Osteoblast (primary cell): ENCODE measurements around the gene SDF2. TPM values are rescaled to one million over a fixed set of nuclear protein-coding genes. Genes with fewer than 3 reads are reported as not detected.

ENCODE experiments used
- DNase-seq: peaks from one replicate; pipeline ENCODE4 v3.0.0; 2011; ENCODE audit warnings: low spot score, mixed read lengths; ENCODE audit not compliant: insufficient read length; ENCODE audit errors: missing footprints
- H2AFZ ChIP-seq: 2 replicates; pipeline ENCODE4 v1.6.0; 2011; ENCODE audit warnings: mild to moderate bottlenecking, low read length
- H3K27ac ChIP-seq: 2 replicates; pipeline ENCODE4 v1.5.1; 2011; ENCODE audit warnings: mild to moderate bottlenecking, low read depth, low read length, moderate library complexity
- H3K27me3 ChIP-seq: 2 replicates; pipeline ENCODE4 v1.6.0; 2012; ENCODE audit warnings: mild to moderate bottlenecking, control low read depth, inconsistent platforms, low read length, moderate library complexity; ENCODE audit not compliant: insufficient read depth
- H3K36me3 ChIP-seq: 2 replicates; pipeline ENCODE4 v1.5.1; 2011; ENCODE audit warnings: mild to moderate bottlenecking, low read length, control low read depth, moderate library complexity; ENCODE audit not compliant: insufficient read depth
- H3K4me1 ChIP-seq: 2 replicates; pipeline ENCODE4 v1.5.1; 2011; ENCODE audit warnings: mild to moderate bottlenecking, low read length, control low read depth, moderate library complexity; ENCODE audit not compliant: insufficient read depth
- H3K4me2 ChIP-seq: 2 replicates; pipeline ENCODE4 v1.6.0; 2011; ENCODE audit warnings: mild to moderate bottlenecking, low read length; ENCODE audit not compliant: insufficient read depth
- H3K4me3 ChIP-seq: fragments of 200-600 bp; sonication (generic); 3 replicates; pipeline ENCODE4 v1.5.1; 2012; ENCODE audit warnings: mild to moderate bottlenecking, low read length, inconsistent platforms; ENCODE audit not compliant: insufficient read depth
- H3K79me2 ChIP-seq: 2 replicates; pipeline ENCODE4 v1.6.0; 2012; ENCODE audit warnings: mild to moderate bottlenecking, low read length, control low read depth, inconsistent platforms; ENCODE audit not compliant: insufficient read depth
- H3K9me3 ChIP-seq: 2 replicates; pipeline ENCODE4 v1.5.1; 2011; ENCODE audit warnings: low read depth, low read length, control low read depth
- H4K20me1 ChIP-seq: 2 replicates; pipeline ENCODE4 v1.6.0; 2012; ENCODE audit warnings: mild to moderate bottlenecking, low read length, control low read depth; ENCODE audit not compliant: insufficient read depth
- CTCF ChIP-seq: IDR thresholded peaks from 2 replicates; pipeline ENCODE4 v1.5.1; 2011; ENCODE audit warnings: mild to moderate bottlenecking, low read depth, low read length, moderate library complexity; ENCODE audit errors: extremely low read depth
- total RNA-seq: library from RNA; depleted of rRNA; stranded (reverse); fragments of >200 nt; gene quantifications from 2 replicates; pipeline ENCODE4 v1.2.3, GENCODE V29; 2012

The SDF2 gene
- total RNA-seq, 1 donor: 40.9 TPM

- Histone ChIP-seq H3K4me1 (no peaks in the 10 kb centered on the region), H3K79me2 (no peaks in the 10 kb centered on the region), H3K27me3 (no peaks in the 10 kb centered on the region), H3K9me3 (no peaks in the 10 kb centered on the region), H3K27ac (no peak overlapping the region), H4K20me1 (no peaks in the 10 kb centered on the region), H3K4me3 (no peak overlapping the region), H2AFZ (no peak overlapping the region), H3K4me2 (no peak overlapping the region), H3K36me3 (peaks cover 95% of the 10 kb centered on the region)
- DNase-seq: no peak
- TF ChIP-seq CTCF: no peak
These were observed 46.3 kb downstream of the SDF2 start for GRCh38 chr17:28615260-28615940.

GRCh38 chr17:28613931-28614381, 47.8 kb downstream of the SDF2 start, which contains the start of gene RSKR:
Gene RSKR (minus strand): TSS chr17:28614185. CDS start chr17:28614161, 24 bp downstream.
- Histone ChIP-seq H3K27ac (no peak within 1 kb of the TSS), H3K79me2 (no peaks in the 10 kb centered on the region), H2AFZ (no peak within 1 kb of the TSS), H4K20me1 (no peaks in the 10 kb centered on the region), H3K9me3 (no peaks in the 10 kb centered on the region), H3K4me3 (no peak within 1 kb of the TSS), H3K4me2 (no peak within 1 kb of the TSS), H3K4me1 (no peaks in the 10 kb centered on the region), H3K27me3 (no peaks in the 10 kb centered on the region), H3K36me3 (peaks cover 86% of the 10 kb centered on the region)
- DNase-seq: no peak
- TF ChIP-seq CTCF: no peak

- no peak overlapping the region for H3K27ac ChIP-seq
- no peak overlapping the region for H2AFZ ChIP-seq
- no peak overlapping the region for H3K4me2 ChIP-seq
- H3K79me2 ChIP-seq: no peaks in the 10 kb centered on the region
- no peaks in the 10 kb centered on the region for H3K4me1 ChIP-seq
- H4K20me1 ChIP-seq: no peaks in the 10 kb centered on the region
- no peaks in the 10 kb centered on the region for H3K27me3 ChIP-seq
- peak; percentile 67 for TF ChIP-seq CTCF
- no peaks in the 10 kb centered on the region for H3K9me3 ChIP-seq
- DNase-seq: peak; percentile 69
- H3K4me3 ChIP-seq: no peak overlapping the region
- peaks cover 78% of the 10 kb centered on the region for H3K36me3 ChIP-seq
These were observed 48.5 kb downstream of the SDF2 start for GRCh38 chr17:28612936-28613872.

- no peak overlapping the region for H3K27ac ChIP-seq
These were observed 49.2 kb downstream of the SDF2 start for GRCh38 chr17:28612531-28612930.

More at GRCh38 chr17:28612531-28612930, 49.2 kb downstream of the SDF2 start:
- no peak for TF ChIP-seq CTCF
- Histone ChIP-seq H3K9me3 (no peaks in the 10 kb centered on the region), H4K20me1 (no peaks in the 10 kb centered on the region), H3K36me3 (peaks cover 74% of the 10 kb centered on the region), H3K79me2 (no peaks in the 10 kb centered on the region), H2AFZ (no peak overlapping the region), H3K4me2 (no peak overlapping the region), H3K4me3 (no peak overlapping the region), H3K27me3 (no peaks in the 10 kb centered on the region), H3K4me1 (no peaks in the 10 kb centered on the region)
- DNase-seq: no peak
